Dendritic cell treated with granulocyte-macrophage colony-stimulating factor and Interleukin-4, amounts not matched to agents 40 ng/mL and 50 ng/mL, for 4 days (primary cell): Measurements from ENCODE around the gene ACP7.

ENCODE experiments used
- H3K27ac Mint-ChIP-seq: one replicate; pipeline ENCODE4 v1.8.0; 2022; ENCODE audit warnings: mild to moderate bottlenecking, mixed read lengths
- H3K27me3 Mint-ChIP-seq: one replicate; pipeline ENCODE4 v1.8.0; 2022; ENCODE audit warnings: mild to moderate bottlenecking, mixed read lengths
- H3K36me3 Mint-ChIP-seq: one replicate; pipeline ENCODE4 v1.8.0; 2022; ENCODE audit warnings: low read depth, mixed read lengths
- H3K4me1 Mint-ChIP-seq: one replicate; pipeline ENCODE4 v1.8.0; 2022; ENCODE audit warnings: low read depth, mixed read lengths
- H3K4me3 Mint-ChIP-seq: one replicate; pipeline ENCODE4 v1.8.0; 2022; ENCODE audit warnings: mild to moderate bottlenecking, moderate library complexity, mixed read lengths
- H3K9me3 Mint-ChIP-seq: one replicate; pipeline ENCODE4 v1.8.0; 2022; ENCODE audit warnings: mixed read lengths
- intact Hi-C: fragments of 100-400 bp; cut with micrococcal nuclease; formaldehyde crosslinking; loops from one replicate; pipeline ENCODE4 v1.15.0; 2022

The ACP7 gene, protein sequence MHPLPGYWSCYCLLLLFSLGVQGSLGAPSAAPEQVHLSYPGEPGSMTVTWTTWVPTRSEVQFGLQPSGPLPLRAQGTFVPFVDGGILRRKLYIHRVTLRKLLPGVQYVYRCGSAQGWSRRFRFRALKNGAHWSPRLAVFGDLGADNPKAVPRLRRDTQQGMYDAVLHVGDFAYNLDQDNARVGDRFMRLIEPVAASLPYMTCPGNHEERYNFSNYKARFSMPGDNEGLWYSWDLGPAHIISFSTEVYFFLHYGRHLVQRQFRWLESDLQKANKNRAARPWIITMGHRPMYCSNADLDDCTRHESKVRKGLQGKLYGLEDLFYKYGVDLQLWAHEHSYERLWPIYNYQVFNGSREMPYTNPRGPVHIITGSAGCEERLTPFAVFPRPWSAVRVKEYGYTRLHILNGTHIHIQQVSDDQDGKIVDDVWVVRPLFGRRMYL

DNA sequence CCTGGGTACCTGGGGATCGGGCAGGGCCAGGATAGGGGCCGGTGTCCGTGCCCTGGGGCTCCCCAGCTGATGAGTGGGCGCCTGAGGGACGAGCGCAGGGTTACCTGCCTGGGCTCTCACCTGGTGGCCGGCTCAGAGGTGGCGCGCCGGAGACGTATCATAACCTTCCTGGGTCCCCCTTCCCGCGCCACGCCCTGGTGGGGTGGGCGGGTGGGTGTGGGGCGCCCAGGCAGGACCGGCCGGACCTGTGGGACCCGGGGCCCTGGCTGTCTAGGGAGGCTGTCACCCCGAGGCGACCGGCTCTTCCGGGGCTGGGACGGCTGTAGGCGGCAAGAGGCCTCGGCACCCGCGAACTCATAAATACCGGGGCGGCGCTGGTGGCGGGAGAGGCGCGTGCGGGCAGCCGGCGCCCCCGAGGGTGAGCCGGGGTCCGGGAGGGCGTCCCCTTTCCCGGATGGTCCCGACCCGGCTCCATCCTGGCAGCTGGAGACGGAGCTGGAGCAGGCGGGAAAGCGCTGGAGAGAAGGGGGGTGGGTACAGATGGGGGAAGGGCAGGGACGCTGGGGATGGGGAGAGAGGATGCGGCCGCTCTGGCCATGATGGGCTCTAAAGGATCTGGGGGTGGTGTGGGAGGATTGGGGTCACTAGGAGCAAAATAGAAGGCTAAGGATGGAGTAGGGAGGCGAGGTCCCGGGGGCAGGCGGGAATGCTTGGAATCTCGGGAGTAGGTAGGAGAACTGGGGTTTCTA is at the start of gene ACP7:
TSS of gene ACP7 (plus strand) at position 386 of the 749 bp plus-strand sequence. CDS start 902 bp downstream, outside the sequence.
- Mint-ChIP-seq H3K27ac (no peak within 1 kb of the TSS), H3K36me3 (no peaks in the 10 kb centered on the region), H3K9me3 (no peaks in the 10 kb centered on the region), H3K4me1 (no peaks in the 10 kb centered on the region), H3K27me3 (peaks cover 65% of the 10 kb centered on the region), H3K4me3 (no peak within 1 kb of the TSS)
- intact Hi-C loops: no loop called here

DNA sequence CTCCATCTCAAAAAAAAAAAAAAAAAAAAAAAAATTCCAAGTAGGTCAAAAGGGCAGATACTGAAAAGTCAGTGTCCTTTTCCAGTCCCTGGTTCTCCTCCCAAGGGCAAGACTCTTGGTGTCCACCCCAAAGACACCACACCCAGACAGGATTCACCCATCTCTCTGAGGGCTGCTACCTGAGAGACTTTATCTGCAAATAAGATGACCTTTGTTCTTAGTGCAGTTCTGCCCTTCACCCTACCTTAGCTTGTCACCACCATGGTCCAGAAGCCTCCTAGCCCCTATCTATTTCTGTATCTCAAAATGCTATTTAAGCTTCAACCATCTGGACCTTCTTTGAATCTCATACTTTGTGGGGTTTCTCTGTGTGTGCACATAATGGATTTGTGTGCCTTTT is 47.6 kb upstream of the ACP7 start:
- Mint-ChIP-seq H3K27ac (no peak overlapping the region), H3K4me3 (no peak overlapping the region)
- intact Hi-C loops: no loop called here

DNA sequence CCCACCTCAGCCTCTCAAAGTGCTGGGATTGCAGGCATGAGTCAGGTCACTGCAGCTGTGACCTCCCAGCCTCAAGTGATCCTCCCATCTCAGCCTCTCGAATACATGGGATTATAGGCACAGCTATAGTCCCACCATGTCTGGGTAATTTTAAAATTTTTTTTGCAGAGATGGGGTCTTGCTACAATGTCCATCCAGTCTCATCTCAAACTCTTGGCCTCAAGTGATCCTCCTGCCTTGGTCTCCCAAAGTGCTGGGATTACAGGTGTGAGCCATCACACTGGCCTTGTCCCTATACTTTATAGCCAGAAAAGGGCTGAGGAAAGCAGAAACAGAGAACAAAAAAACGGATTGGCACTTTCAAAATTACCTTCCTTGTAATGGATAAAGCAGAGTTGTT is 47.0 kb upstream of the ACP7 start:
- no peak overlapping the region for H3K4me3 Mint-ChIP-seq
- H3K27me3 Mint-ChIP-seq: peaks cover 40% of the 10 kb centered on the region
- H3K4me1 Mint-ChIP-seq: peaks cover 5% of the 10 kb centered on the region
- H3K27ac Mint-ChIP-seq: no peak overlapping the region
- intact Hi-C loops: no loop called here
- H3K36me3 Mint-ChIP-seq: no peaks in the 10 kb centered on the region
- no peaks in the 10 kb centered on the region for H3K9me3 Mint-ChIP-seq

More for the DNA sequence above, 47.6 kb upstream of the ACP7 start:
- Mint-ChIP-seq H3K4me1 (peaks cover 8% of the 10 kb centered on the region), H3K36me3 (no peaks in the 10 kb centered on the region), H3K9me3 (no peaks in the 10 kb centered on the region), H3K27me3 (peaks cover 46% of the 10 kb centered on the region)

DNA sequence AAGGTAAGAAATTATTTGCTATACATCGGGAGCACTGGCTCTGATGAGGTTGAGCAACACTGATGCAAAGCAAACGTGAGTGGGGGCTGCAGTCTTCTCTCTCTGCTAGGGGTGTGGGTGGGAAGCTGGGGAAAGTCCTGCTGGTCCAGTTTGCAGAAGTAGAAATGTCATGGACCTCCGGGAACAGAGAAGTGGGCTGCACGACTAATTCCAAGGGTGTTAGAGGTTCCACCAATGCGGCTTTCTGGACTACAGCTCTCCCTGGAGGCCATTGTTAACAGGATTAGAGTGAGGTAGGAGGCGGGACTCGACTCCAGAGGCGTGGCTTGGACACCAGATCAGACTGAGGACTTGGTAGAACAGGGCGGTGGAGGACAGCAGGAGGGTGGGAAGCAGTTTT is 46.1 kb upstream of the ACP7 start:
- intact Hi-C loops: no loop called here
- Mint-ChIP-seq H3K9me3 (no peaks in the 10 kb centered on the region), H3K4me1 (peaks cover 5% of the 10 kb centered on the region), H3K36me3 (no peaks in the 10 kb centered on the region), H3K27me3 (peaks cover 31% of the 10 kb centered on the region), H3K27ac (no peak overlapping the region), H3K4me3 (no peak overlapping the region)

DNA sequence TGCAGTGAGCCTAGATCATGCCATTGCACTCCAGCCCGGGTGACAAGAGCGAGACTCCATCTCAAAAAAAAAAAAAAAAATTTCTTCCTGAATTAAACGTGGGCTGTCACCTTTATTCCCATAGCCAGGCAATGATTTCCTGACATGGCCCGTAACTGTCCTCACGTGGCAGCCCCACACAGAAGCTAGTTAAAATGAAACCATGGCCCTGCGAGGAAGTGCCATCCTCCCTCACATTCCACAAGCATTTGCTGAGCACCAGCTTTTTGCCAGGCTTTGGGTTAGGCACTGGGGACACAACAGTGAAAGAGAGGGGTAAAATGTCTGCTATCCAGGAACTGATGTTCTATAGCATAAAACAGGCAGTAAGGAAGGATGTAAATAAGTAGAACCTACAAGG is 38.7 kb upstream of the ACP7 start:
- Mint-ChIP-seq H3K9me3 (no peaks in the 10 kb centered on the region), H3K4me1 (no peaks in the 10 kb centered on the region), H3K36me3 (no peaks in the 10 kb centered on the region), H3K27me3 (peaks cover 5% of the 10 kb centered on the region), H3K27ac (no peak overlapping the region), H3K4me3 (no peak overlapping the region)
- intact Hi-C loops: no loop called here

DNA sequence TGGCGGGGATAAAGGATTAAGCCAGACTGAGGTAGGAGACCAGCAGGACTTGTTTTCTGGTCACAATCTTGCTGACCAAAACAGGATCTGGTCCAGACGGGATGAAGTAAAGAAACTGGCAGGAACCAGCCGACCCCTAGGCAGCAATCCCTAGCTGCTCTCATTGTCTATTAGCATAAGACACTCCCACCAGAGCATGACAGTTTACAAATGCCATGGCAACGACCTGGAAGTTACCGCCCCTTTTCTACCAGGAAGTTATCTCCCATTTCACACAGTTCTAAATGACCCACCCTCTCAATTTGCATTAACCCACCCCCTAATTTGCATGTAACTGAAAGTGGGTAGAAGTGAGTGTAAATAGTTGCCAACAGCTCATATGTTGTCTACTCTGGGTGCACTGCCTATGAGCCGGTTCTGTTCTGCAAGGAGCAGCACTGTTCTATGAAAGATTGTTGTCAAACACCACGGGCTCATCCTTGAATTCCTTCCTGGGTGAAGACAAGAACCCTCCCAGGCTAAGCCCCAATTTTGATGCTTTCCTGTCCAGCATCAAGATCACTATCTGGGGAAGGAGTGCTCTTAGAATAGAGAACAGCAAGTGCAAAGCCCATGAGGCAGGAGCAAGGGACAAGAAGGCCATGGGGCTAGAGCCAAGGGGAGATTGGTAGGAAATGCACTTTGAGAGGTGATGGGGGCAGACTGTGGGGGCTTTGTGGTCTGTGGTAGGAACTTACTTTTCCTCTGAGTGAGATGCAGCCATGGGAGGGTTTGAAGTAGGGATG is 37.9 kb upstream of the ACP7 start:
- peaks cover 5% of the 10 kb centered on the region for H3K27me3 Mint-ChIP-seq
- no peaks in the 10 kb centered on the region for H3K4me1 Mint-ChIP-seq
- H3K36me3 Mint-ChIP-seq: no peaks in the 10 kb centered on the region
- no peak overlapping the region for H3K27ac Mint-ChIP-seq
- no peaks in the 10 kb centered on the region for H3K9me3 Mint-ChIP-seq
- no peak overlapping the region for H3K4me3 Mint-ChIP-seq
- intact Hi-C loops: no loop called here

DNA sequence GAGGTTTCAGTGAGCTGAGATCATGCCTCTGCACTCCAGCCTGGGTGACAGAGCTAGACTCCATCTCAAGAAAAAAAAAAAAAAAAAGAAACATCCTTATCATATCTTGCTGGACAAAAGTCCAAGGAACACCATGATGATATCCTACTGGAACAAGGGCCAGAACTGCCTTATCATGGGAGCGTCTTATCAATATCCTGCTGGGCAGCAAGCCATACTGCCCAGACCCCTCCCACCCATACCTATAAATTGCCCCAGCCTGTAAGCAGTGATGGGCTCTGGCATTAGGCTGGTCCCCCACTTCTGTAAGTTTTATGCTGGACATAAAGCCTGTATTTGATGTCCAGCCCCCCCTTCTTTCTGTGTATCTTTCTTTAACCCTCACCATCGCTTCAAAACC is 37.1 kb upstream of the ACP7 start:
- H3K36me3 Mint-ChIP-seq: no peaks in the 10 kb centered on the region
- no peaks in the 10 kb centered on the region for H3K4me1 Mint-ChIP-seq
- H3K27me3 Mint-ChIP-seq: peaks cover 5% of the 10 kb centered on the region
- H3K27ac Mint-ChIP-seq: no peak overlapping the region
- no peak overlapping the region for H3K4me3 Mint-ChIP-seq
- intact Hi-C loops: no loop called here
- H3K9me3 Mint-ChIP-seq: no peaks in the 10 kb centered on the region

DNA sequence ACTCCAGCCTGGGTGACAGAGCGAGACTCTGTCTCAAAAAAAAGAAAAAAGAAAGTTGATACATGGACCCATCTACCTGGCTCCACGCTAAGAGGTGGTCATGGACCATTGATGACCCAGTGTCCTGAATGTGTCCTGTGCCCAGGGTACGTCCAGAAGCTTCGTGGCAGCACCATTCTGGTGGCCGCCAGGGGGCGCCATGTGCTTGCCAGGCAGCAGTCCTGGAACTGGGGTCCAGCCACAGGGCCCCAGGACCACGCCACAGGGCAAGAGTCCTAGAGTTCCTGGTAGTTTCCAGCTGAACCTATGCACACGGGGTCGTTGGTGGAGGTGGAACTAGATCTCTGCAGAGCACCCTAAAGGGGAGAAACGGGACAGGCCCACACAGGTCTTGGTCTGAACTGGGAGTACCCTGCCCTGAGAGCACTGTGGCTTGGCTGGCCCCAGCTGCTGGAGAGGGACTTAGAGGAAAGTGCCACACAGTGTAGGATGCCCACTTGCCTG is 31.9 kb upstream of the ACP7 start:
- H3K36me3 Mint-ChIP-seq: no peaks in the 10 kb centered on the region
- intact Hi-C loops: no loop called here
- H3K4me1 Mint-ChIP-seq: no peaks in the 10 kb centered on the region
- H3K27ac Mint-ChIP-seq: no peak overlapping the region
- peaks cover 2% of the 10 kb centered on the region for H3K27me3 Mint-ChIP-seq
- H3K4me3 Mint-ChIP-seq: no peak overlapping the region
- no peaks in the 10 kb centered on the region for H3K9me3 Mint-ChIP-seq

DNA sequence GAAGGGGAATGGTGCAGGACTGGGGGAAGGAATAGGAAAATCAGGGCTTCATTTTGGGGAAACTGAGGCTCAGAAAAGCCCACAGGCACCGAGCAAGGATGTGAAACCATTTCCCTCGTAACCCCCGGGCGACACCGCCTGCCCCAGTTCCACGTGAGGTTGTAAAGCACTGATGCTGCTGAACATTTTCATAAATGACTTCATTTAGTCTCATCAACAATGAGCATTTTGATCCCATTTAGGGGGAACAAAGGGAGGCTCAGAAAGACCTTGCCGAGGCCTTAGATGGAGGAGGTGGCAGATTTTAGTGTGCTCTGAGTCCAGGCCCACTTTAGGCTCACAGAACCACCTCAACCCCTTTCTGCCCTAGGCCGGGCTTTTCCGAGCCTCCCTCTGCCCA is 31.3 kb upstream of the ACP7 start:
- Mint-ChIP-seq H3K27me3 (peaks cover 2% of the 10 kb centered on the region), H3K36me3 (no peaks in the 10 kb centered on the region), H3K27ac (no peak overlapping the region), H3K4me3 (no peak overlapping the region), H3K9me3 (no peaks in the 10 kb centered on the region), H3K4me1 (no peaks in the 10 kb centered on the region)
- intact Hi-C loops: no loop called here

DNA sequence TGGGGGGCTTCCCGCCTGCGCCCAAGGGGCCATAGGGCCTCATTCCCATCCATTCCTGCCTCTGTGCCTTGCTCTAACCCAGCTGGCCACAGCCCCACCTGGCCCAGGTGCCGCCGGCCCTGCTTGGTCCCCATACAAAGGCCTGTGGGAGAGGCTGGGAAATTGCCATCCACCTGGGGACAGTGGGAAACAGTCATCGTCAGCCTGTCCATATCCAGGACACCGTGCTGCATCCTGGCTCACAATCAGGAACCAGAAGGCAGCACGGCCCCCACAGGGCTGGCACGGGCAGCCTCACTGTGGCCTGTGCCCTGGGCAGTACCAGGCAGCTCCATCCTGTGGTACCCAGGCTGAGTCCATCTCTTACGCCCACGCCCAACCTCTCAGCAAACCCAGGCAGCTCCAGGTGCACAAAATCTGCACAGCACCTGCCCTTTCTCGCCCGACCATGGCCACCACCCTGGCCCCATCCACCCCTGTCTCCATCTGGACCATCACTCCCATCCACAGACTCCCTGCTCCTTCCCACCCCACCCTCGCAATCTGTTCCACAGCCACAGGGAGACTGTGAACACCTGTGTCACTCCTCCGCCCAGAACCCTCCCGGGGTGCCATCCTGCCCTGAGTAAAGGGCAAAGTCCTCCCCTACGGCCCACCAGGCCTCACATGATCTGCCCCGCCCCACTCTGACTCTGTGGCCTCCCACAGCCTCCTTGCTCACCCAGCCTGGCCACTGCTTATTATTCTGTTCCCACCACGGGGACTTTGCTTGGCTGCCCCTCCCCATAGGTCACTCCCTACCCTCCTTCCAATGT is 30.7 kb upstream of the ACP7 start:
- H3K4me1 Mint-ChIP-seq: no peaks in the 10 kb centered on the region
- no peak overlapping the region for H3K27ac Mint-ChIP-seq
- no peaks in the 10 kb centered on the region for H3K9me3 Mint-ChIP-seq
- intact Hi-C loops: no loop called here
- H3K4me3 Mint-ChIP-seq: no peak overlapping the region
- H3K36me3 Mint-ChIP-seq: no peaks in the 10 kb centered on the region
- peaks cover 2% of the 10 kb centered on the region for H3K27me3 Mint-ChIP-seq

DNA sequence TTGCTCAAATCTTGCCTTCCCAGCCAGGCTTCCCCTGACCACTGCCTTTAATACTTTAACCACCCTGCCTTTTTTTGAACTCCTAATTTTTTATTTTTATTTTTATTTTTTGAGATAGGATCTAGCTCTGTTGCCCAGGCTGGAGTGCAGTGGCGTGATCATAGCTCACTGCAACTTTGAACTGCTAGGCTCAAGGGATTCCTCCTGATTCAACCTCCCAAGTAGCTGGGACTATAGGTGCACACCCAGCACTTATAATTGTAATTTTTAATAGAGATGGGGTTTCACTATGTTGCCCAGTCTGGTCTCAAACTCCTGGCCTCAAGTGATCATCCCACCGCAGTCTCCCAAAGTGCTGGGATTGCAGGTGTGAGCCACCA is 30.1 kb upstream of the ACP7 start:
- H3K9me3 Mint-ChIP-seq: no peaks in the 10 kb centered on the region
- intact Hi-C loops: no loop called here
- H3K4me1 Mint-ChIP-seq: no peaks in the 10 kb centered on the region
- no peaks in the 10 kb centered on the region for H3K36me3 Mint-ChIP-seq
- H3K27ac Mint-ChIP-seq: no peak overlapping the region
- H3K27me3 Mint-ChIP-seq: peaks cover 2% of the 10 kb centered on the region
- H3K4me3 Mint-ChIP-seq: no peak overlapping the region

DNA sequence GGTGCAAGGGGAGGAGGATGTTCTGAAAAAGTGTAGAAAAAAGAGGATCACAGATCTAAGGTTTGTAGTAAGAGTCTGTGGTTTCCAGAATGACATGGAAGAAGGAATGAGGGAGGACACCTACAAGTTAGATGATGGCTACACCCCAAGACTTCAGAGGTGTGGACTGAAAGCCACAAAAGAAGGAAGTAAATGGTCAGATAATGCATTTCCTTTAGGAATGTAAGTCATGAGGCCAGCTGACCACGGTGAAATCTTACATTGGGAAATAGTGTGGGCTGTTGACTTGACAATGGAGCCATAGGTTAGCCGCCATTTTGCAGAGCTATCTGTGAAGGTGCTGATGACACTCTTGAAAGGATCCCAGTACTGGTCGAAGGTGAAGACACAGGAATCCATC is 26.6 kb upstream of the ACP7 start:
- no peak overlapping the region for H3K4me3 Mint-ChIP-seq
- H3K27me3 Mint-ChIP-seq: peaks cover 4% of the 10 kb centered on the region
- H3K36me3 Mint-ChIP-seq: no peaks in the 10 kb centered on the region
- intact Hi-C loops: no loop called here
- H3K27ac Mint-ChIP-seq: no peak overlapping the region
- H3K9me3 Mint-ChIP-seq: no peaks in the 10 kb centered on the region
- H3K4me1 Mint-ChIP-seq: no peaks in the 10 kb centered on the region

DNA sequence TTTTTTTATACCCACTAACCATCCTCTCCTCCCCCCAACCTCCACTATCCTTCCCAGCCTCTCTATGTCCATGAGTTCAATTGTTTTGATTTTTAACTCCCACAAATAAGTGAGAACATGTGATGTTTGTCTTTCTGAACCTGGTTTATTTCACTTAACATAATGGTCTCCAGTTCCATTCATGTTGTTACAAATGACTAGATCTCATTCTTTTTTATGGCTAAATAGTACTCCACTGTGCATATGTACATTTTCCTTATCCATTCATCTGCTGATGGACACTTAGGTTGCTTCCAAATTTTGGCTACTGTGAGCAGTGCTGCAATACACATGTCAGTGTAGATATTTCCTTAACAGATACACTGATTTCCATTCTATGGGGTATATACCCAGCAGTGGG is 24.9 kb upstream of the ACP7 start:
- Mint-ChIP-seq H3K27me3 (peaks cover 4% of the 10 kb centered on the region), H3K9me3 (no peaks in the 10 kb centered on the region), H3K4me1 (no peaks in the 10 kb centered on the region), H3K27ac (no peak overlapping the region), H3K36me3 (no peaks in the 10 kb centered on the region), H3K4me3 (no peak overlapping the region)
- intact Hi-C loops: no loop called here
